ENCODE measurements around the gene FAM13A. TPM values are rescaled to one million over a fixed set of nuclear protein-coding genes. Genes with fewer than 3 reads are reported as not detected.

The FAM13A gene
- total RNA-seq, 3 donors from 2014 or later = 55.7 to 170 (median 118) TPM

- intact Hi-C loops (cut with DNase I; ENCODE audit: low total_unique reads) = no loop called here
- H3K36me3 ChIP-seq = no peaks in the 10 kb centered on the region
- no peak for DNase-seq (ENCODE audit: low spot score in 2 of 2)
- TF ChIP-seq POLR2A (IDR thresholded peaks at IDR 0.05) = no peak
- no peak for TF ChIP-seq POLR2AphosphoS5 (IDR thresholded peaks at IDR 0.05)
- no peak for TF ChIP-seq CTCF (IDR thresholded peaks at IDR 0.05)
- peaks cover 0 to 4% of the 10 kb centered on the region in 2 donors for H3K4me1 ChIP-seq
- H3K27ac ChIP-seq = no peak overlapping the region
- no peaks in the 10 kb centered on the region for H3K27me3 ChIP-seq
- H3K9me3 ChIP-seq = no peaks in the 10 kb centered on the region
- H3K4me3 ChIP-seq = no peak overlapping the region
Observed at GRCh38 chr4:88817740-88818139, 239.2 kb downstream of the FAM13A start.

- TF ChIP-seq CTCF (IDR thresholded peaks at IDR 0.05) (no peak), POLR2A (IDR thresholded peaks at IDR 0.05) (no peak), POLR2AphosphoS5 (IDR thresholded peaks at IDR 0.05) (no peak)
- no peak overlapping the region for H3K27ac ChIP-seq
- H3K9me3 ChIP-seq = no peaks in the 10 kb centered on the region
- no peak for DNase-seq (ENCODE audit: low spot score in 2 of 2)
- intact Hi-C loops (cut with DNase I; ENCODE audit: low total_unique reads) = no loop called here
- no peak overlapping the region for H3K4me3 ChIP-seq
- H3K36me3 ChIP-seq = no peaks in the 10 kb centered on the region
- H3K4me1 ChIP-seq = peaks cover 0 to 4% of the 10 kb centered on the region in 2 donors
- H3K27me3 ChIP-seq = no peaks in the 10 kb centered on the region
Observed at GRCh38 chr4:88816360-88816759, 240.6 kb downstream of the FAM13A start.

- no peaks in the 10 kb centered on the region for H3K27me3 ChIP-seq
- DNase-seq (ENCODE audit: low spot score in 2 of 2) = no peak
- H3K27ac ChIP-seq = no peak overlapping the region
- no peaks in the 10 kb centered on the region for H3K9me3 ChIP-seq
- H3K4me1 ChIP-seq = peaks cover 0 to 4% of the 10 kb centered on the region in 2 donors
- no peak overlapping the region for H3K4me3 ChIP-seq
- TF ChIP-seq CTCF (IDR thresholded peaks at IDR 0.05) (no peak), POLR2A (IDR thresholded peaks at IDR 0.05) (no peak), POLR2AphosphoS5 (IDR thresholded peaks at IDR 0.05) (no peak)
- intact Hi-C loops (cut with DNase I; ENCODE audit: low total_unique reads) = no loop called here
- H3K36me3 ChIP-seq = no peaks in the 10 kb centered on the region
Observed at GRCh38 chr4:88814043-88814617, 242.9 kb downstream of the FAM13A start.

- H3K4me3 ChIP-seq = no peak overlapping the region
- H3K27ac ChIP-seq = no peak overlapping the region
- H3K9me3 ChIP-seq = no peaks in the 10 kb centered on the region
- DNase-seq (ENCODE audit: low spot score in 2 of 2) = no peak
- TF ChIP-seq POLR2A (IDR thresholded peaks at IDR 0.05) (no peak), POLR2AphosphoS5 (IDR thresholded peaks at IDR 0.05) (no peak), CTCF (IDR thresholded peaks at IDR 0.05) (no peak)
- H3K27me3 ChIP-seq = no peaks in the 10 kb centered on the region
- no peaks in the 10 kb centered on the region for H3K4me1 ChIP-seq
- no peaks in the 10 kb centered on the region for H3K36me3 ChIP-seq
- intact Hi-C loops (cut with DNase I; ENCODE audit: low total_unique reads) = no loop called here
Observed at GRCh38 chr4:88813013-88813412, 244.0 kb downstream of the FAM13A start.

GRCh38 chr4:88812420-88812819 lies 244.6 kb downstream of the FAM13A start:
- no peaks in the 10 kb centered on the region for H3K36me3 ChIP-seq
- no peaks in the 10 kb centered on the region for H3K27me3 ChIP-seq
- H3K27ac ChIP-seq = no peak overlapping the region
- H3K4me1 ChIP-seq = no peaks in the 10 kb centered on the region
- no peaks in the 10 kb centered on the region for H3K9me3 ChIP-seq
- no peak for DNase-seq (ENCODE audit: low spot score in 2 of 2)
- TF ChIP-seq POLR2A (IDR thresholded peaks at IDR 0.05) (no peak), POLR2AphosphoS5 (IDR thresholded peaks at IDR 0.05) (no peak)
- intact Hi-C loops (cut with DNase I; ENCODE audit: low total_unique reads) = no loop called here
- no peak overlapping the region for H3K4me3 ChIP-seq

- Histone ChIP-seq H3K9me3 (no peaks in the 10 kb centered on the region), H3K4me3 (no peak overlapping the region), H3K4me1 (no peaks in the 10 kb centered on the region), H3K36me3 (no peaks in the 10 kb centered on the region), H3K27me3 (no peaks in the 10 kb centered on the region), H3K27ac (no peak overlapping the region)
- intact Hi-C loops (cut with DNase I; ENCODE audit: low total_unique reads) = no loop called here
- DNase-seq (ENCODE audit: low spot score in 2 of 2) = no peak
- TF ChIP-seq CTCF (IDR thresholded peaks at IDR 0.05) (no peak), POLR2A (IDR thresholded peaks at IDR 0.05) (no peak), POLR2AphosphoS5 (IDR thresholded peaks at IDR 0.05) (no peak)
Observed at GRCh38 chr4:88811904-88812303, 245.1 kb downstream of the FAM13A start.

All from breast epithelium (tissue), 4 donors.